Progenitor cell of endocrine pancreas (in vitro differentiated cells): Measurements from ENCODE around the gene CBL. TPM values are rescaled to one million over a fixed set of nuclear protein-coding genes. Genes with fewer than 3 reads are reported as not detected.
"Not testable (repeated sequence)": the region's sequence is repeated elsewhere in the genome, so short reads cannot be mapped to it uniquely, and the experiment has no call there.

ENCODE experiments used
- DNase-seq: peaks from one replicate; pipeline ENCODE4 v3.0.0; 2021; ENCODE audit warnings: low spot score; ENCODE audit not compliant: unreplicated experiment
- H3K27ac Mint-ChIP-seq: 2 replicates; pipeline ENCODE4 v1.8.0; 2021; ENCODE audit warnings: mild to moderate bottlenecking, moderate library complexity, mixed read lengths
- H3K27me3 Mint-ChIP-seq: 2 replicates; pipeline ENCODE4 v1.8.0; 2021; ENCODE audit warnings: mixed read lengths
- H3K36me3 Mint-ChIP-seq: 2 replicates; pipeline ENCODE4 v1.8.0; 2022; ENCODE audit warnings: mixed read lengths; ENCODE audit not compliant: insufficient read depth
- H3K4me1 Mint-ChIP-seq: 2 replicates; pipeline ENCODE4 v1.8.0; 2021; ENCODE audit warnings: low read depth, mixed read lengths
- H3K4me3 Mint-ChIP-seq: 2 replicates; pipeline ENCODE4 v1.8.0; 2021; ENCODE audit warnings: low read depth, mild to moderate bottlenecking, moderate library complexity, mixed read lengths
- H3K9me3 Mint-ChIP-seq: 2 replicates; pipeline ENCODE4 v1.8.0; 2021; ENCODE audit warnings: low read depth, mixed read lengths
- total RNA-seq: library from RNA; stranded (reverse); gene quantifications from 2 replicates; pipeline ENCODE4 v1.2.1, GENCODE V29; 2021
- TF ChIP-seq, protein P1 (sequence below): fragments of 200-600 bp; sonication (generic); IDR thresholded peaks from one replicate; pipeline ENCODE4 v1.5.0; 2021; ENCODE audit warnings: antibody characterized with exemption, mild to moderate bottlenecking; ENCODE audit not compliant: unreplicated experiment

The CBL gene
- total RNA-seq, 1 donor from 2014 or later: 26.4 TPM

DNA sequence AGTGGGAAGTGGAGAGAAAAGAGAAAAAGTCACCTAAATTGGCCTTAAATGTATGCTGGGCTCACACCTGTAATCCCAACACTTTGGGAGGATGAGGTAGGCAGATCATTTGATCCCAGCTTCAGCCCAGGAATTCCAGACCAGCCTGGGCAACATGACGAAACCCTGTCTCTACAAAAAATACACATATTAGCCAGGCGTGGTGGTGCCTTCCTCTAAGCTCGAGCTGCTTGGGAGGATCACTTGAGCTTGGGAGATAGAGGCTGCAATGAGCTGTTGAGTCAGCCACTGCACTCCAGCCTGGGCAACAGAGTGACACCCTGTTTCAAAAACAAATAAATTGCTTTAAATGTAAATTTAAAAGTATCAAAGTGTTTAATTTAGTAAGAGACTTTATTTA is 3.9 kb downstream of the CBL start:
- Mint-ChIP-seq H3K4me1 (peaks cover 13% of the 10 kb centered on the region), H3K4me3 (no peak overlapping the region), H3K9me3 (no peaks in the 10 kb centered on the region), H3K27me3 (no peaks in the 10 kb centered on the region), H3K27ac (no peak overlapping the region), H3K36me3 (no peaks in the 10 kb centered on the region)
- TF ChIP-seq, protein P1, sequence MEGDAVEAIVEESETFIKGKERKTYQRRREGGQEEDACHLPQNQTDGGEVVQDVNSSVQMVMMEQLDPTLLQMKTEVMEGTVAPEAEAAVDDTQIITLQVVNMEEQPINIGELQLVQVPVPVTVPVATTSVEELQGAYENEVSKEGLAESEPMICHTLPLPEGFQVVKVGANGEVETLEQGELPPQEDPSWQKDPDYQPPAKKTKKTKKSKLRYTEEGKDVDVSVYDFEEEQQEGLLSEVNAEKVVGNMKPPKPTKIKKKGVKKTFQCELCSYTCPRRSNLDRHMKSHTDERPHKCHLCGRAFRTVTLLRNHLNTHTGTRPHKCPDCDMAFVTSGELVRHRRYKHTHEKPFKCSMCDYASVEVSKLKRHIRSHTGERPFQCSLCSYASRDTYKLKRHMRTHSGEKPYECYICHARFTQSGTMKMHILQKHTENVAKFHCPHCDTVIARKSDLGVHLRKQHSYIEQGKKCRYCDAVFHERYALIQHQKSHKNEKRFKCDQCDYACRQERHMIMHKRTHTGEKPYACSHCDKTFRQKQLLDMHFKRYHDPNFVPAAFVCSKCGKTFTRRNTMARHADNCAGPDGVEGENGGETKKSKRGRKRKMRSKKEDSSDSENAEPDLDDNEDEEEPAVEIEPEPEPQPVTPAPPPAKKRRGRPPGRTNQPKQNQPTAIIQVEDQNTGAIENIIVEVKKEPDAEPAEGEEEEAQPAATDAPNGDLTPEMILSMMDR: no peak
- no peak for DNase-seq

DNA sequence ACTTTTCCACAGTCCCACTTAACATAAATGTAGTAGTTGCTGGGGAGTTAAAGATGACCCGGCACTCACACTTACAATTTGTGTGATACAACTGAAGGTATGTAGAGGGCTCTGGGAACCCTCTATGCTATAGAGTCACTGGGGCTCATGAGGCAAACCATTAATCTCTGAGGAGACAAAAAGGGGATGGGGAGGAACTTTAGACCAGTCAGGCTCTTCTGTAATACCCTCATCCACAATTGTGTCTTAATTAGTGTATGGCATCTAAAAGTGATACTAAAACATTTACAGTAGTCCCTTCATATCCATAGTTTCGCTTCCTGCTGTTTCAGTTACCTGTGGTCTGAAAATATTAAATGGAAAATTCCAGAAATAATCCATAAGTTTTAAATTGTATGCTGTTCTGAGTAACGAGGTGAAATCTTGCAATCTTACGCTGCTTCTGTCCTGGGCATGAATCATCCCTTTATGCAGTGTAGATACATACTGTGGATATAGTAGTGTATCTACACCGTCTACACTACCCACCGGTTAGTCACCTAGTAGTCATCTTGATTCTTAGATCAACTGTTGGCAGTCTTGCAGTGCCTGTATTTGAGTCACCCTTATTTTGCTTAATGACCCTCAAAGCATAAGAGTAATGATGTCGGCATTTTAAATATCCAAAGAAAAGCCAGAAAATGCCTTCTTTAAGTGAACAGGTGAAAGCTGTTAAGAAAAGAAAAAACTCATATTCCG is 12.2 kb downstream of the CBL start:
- no peaks in the 10 kb centered on the region for H3K27me3 Mint-ChIP-seq
- no peak overlapping the region for H3K4me3 Mint-ChIP-seq
- TF ChIP-seq, protein P1: no peak
- no peak for DNase-seq
- no peaks in the 10 kb centered on the region for H3K36me3 Mint-ChIP-seq
- H3K9me3 Mint-ChIP-seq: no peaks in the 10 kb centered on the region
- peaks cover 7% of the 10 kb centered on the region for H3K4me1 Mint-ChIP-seq
- no peak overlapping the region for H3K27ac Mint-ChIP-seq

DNA sequence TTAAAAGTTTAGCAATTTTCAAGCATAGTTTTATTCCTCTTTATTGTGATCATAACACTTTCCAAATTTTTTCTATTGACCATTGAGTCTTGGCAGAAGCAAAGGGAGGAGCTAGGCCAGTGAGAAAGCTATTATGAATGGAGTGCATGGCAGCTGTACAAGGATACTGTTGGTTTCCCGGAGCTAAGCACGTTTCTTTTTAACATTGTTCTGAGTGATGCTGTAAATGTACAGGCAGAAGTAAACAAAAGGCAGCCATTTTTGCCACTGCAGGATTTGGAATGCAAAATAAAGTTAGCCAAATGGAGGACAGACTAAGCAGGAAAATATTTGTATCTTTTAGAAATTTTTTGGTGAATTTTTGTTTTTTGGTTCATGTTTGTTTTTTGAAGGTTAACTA is 16.2 kb downstream of the CBL start:
- no peak overlapping the region for H3K4me3 Mint-ChIP-seq
- DNase-seq: no peak
- TF ChIP-seq, protein P1: no peak
- no peaks in the 10 kb centered on the region for H3K27me3 Mint-ChIP-seq
- H3K36me3 Mint-ChIP-seq: peaks cover 1% of the 10 kb centered on the region
- peaks cover 6% of the 10 kb centered on the region for H3K4me1 Mint-ChIP-seq
- H3K9me3 Mint-ChIP-seq: no peaks in the 10 kb centered on the region
- H3K27ac Mint-ChIP-seq: peak overlapping the region; percentile 71

DNA sequence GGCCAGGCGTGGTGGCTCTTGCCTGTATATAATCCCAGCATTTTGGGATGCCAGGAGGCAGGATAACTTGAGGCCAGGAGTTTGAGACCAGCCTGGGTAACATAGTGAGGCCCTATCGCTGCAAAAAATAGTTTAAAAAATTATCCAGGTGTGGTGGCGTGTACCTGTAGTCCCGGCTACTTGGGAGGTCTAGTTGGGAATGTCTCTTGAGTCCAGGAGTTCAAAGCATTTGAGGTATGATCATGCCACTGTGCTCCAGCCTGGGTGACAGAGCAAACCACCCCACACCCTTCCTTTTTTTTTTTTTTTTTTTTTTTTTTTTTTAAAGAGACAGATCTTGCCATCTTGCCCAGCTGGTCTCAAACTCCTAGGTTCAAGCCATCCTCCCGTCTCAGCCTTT is 16.8 kb downstream of the CBL start:
- H3K27me3 Mint-ChIP-seq: no peaks in the 10 kb centered on the region
- no peak for DNase-seq
- H3K4me1 Mint-ChIP-seq: peaks cover 6% of the 10 kb centered on the region
- no peak overlapping the region for H3K4me3 Mint-ChIP-seq
- H3K9me3 Mint-ChIP-seq: no peaks in the 10 kb centered on the region
- H3K27ac Mint-ChIP-seq: no peak overlapping the region
- TF ChIP-seq, protein P1: no peak
- H3K36me3 Mint-ChIP-seq: peaks cover 1% of the 10 kb centered on the region

DNA sequence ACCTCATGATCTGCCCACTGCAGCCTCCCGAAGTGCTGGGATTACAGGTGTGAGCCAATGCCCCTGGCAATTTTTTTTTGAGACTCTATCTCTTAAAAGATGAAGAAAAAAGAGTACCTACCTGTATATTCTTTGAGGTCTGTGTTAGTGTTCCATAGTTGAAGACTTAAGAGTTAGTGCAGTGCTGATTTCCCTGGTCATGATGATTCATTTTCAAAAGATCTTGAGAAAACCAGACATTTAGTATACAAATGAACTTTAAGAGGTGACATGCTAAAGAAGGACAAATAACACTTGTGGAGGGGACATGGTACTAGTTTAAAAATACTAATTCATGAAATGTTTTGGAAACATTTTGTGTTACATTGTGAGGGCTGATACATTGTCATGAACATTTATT is 17.7 kb downstream of the CBL start:
- H3K27ac Mint-ChIP-seq: no peak overlapping the region
- DNase-seq: no peak
- no peaks in the 10 kb centered on the region for H3K27me3 Mint-ChIP-seq
- TF ChIP-seq, protein P1: no peak
- H3K4me3 Mint-ChIP-seq: no peak overlapping the region
- peaks cover 6% of the 10 kb centered on the region for H3K4me1 Mint-ChIP-seq
- H3K9me3 Mint-ChIP-seq: no peaks in the 10 kb centered on the region
- peaks cover 1% of the 10 kb centered on the region for H3K36me3 Mint-ChIP-seq

DNA sequence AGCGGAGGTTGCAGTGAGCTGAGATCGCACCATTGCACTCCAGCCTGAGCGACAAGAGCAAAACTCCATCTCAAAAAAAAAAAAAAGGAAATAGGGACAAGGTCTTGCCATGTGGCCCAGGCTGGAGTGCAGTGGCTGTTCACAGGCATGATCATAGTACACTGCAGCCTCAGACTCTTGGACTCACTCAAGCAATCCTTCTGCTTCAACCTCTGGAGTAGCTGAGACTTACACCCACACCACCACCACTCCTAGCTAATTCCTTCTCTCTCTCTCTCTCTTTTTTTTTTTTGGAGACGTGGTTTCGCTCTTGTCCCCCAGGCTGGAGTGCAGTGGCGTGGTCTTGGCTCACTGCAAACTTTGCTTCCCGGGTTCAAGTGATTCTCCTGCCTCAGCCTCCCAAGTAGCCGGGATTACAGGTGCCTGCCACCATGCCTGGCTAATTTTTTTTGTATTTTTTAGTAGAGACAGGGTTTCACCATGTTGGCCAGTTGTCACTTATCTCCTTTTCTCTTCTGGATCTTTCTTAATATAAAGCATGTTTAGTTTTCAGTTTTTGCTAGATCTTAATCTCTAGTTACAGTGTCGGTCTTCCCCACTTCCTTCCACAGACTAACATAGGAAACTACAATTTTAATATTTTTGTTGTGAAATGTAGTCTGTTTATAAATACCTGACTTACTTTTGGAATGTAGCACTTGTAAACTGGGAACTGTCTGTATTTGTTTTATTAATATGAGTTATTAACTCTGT is 22.6 kb downstream of the CBL start:
- not testable (repeated sequence) for H3K9me3 Mint-ChIP-seq, H3K27ac Mint-ChIP-seq

More for the DNA sequence above, 22.6 kb downstream of the CBL start:
- not testable (repeated sequence) for H3K4me1 Mint-ChIP-seq, DNase-seq, H3K4me3 Mint-ChIP-seq, H3K36me3 Mint-ChIP-seq, H3K27me3 Mint-ChIP-seq
